Measurements from ENCODE around the gene HPS1. TPM values are rescaled to one million over a fixed set of nuclear protein-coding genes. Genes with fewer than 3 reads are reported as not detected.

HPS1 gene
- polyA plus RNA-seq, 1 of the 3 experiments (the other 2 are of a cell fraction), result 41.4 TPM

DNA sequence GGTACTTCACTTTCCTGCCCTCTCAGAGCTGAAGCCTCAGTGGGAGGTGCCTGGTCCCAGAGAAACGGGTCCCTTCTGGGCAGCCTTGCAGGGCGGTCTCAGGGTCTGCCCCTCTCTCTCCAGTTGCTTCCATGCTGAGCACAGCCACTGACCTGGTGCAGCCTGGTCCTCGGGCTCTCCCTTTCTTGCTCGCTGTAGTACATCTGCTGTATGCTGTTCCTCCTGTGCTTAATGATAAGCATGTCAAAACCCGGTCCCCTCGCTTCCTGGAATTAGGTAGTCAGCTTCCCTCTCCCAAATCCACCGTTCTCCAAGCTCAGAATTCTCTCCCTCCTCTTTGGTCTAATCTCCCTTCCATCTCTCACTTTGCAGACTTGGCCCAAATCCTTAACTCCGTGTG, 11.0 kb upstream of the HPS1 start:
- Histone ChIP-seq H3K9me3 (no peaks in the 10 kb centered on the region), H3K36me3 (replicated peaks in 1 of 2; ENCODE audit: control insufficient read depth in 1 of 2, insufficient read depth in 2 of 2, low read length in 1 of 2) (no peaks in the 10 kb centered on the region), H3K9ac (no peak overlapping the region), H3F3A (replicated peaks; ENCODE audit: insufficient read depth) (peaks cover 4% of the 10 kb centered on the region), H3K27me3 (ENCODE audit: insufficient read depth) (no peaks in the 10 kb centered on the region), H3K79me2 (ENCODE audit: insufficient read depth) (no peaks in the 10 kb centered on the region), H3K4me2 (no peak overlapping the region), H2AFZ (ENCODE audit: low read depth) (no peak overlapping the region), H4K20me1 (ENCODE audit: insufficient read depth) (no peaks in the 10 kb centered on the region), H3K9me2 (no peaks in the 10 kb centered on the region), H3K27ac (ENCODE audit: low read depth in 2 of 2, low read length in 1 of 2) (no peak overlapping the region), H3K4me1 (ENCODE audit: control insufficient read depth in 1 of 2, insufficient read depth in 2 of 2, low read depth in 1 of 2, low read length in 1 of 2) (peaks cover 0 to 20% of the 10 kb centered on the region in 2 experiments; a peak in 2 of 4 replicates), H3K4me3 (ENCODE audit: low read depth in 2 of 2, low read length in 1 of 2) (no peak overlapping the region)
- TF ChIP-seq EZH2phosphoT487 (IDR thresholded peaks at IDR 0.05; ENCODE audit: borderline replicate concordance, low read depth) (no peak), TCF12 (IDR thresholded peaks at IDR 0.05) (no peak), RFX5 (IDR thresholded peaks at IDR 0.05; ENCODE audit: low read length) (no peak), POLR2AphosphoS5 (IDR thresholded peaks at IDR 0.05; ENCODE audit: low read depth, low read length) (no peak), TAF1 (IDR thresholded peaks at IDR 0.05; ENCODE audit: borderline replicate concordance, low read depth, low read length) (no peak), TEAD4 (IDR thresholded peaks at IDR 0.05; ENCODE audit: borderline replicate concordance, insufficient read depth) (no peak), NRF1 (IDR thresholded peaks at IDR 0.05; ENCODE audit: low read depth, low read length) (no peak), JUND (IDR thresholded peaks at IDR 0.05) (no peak), RAD21 (IDR thresholded peaks at IDR 0.05; ENCODE audit: low read length) (no peak), ELF1 (IDR thresholded peaks at IDR 0.05) (no peak), YY1 (IDR thresholded peaks at IDR 0.05; ENCODE audit: low read depth) (no peak)
- TF ChIP-seq, protein P1, sequence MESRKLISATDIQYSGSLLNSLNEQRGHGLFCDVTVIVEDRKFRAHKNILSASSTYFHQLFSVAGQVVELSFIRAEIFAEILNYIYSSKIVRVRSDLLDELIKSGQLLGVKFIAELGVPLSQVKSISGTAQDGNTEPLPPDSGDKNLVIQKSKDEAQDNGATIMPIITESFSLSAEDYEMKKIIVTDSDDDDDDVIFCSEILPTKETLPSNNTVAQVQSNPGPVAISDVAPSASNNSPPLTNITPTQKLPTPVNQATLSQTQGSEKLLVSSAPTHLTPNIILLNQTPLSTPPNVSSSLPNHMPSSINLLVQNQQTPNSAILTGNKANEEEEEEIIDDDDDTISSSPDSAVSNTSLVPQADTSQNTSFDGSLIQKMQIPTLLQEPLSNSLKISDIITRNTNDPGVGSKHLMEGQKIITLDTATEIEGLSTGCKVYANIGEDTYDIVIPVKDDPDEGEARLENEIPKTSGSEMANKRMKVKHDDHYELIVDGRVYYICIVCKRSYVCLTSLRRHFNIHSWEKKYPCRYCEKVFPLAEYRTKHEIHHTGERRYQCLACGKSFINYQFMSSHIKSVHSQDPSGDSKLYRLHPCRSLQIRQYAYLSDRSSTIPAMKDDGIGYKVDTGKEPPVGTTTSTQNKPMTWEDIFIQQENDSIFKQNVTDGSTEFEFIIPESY (IDR thresholded peaks at IDR 0.05; ENCODE audit: borderline replicate concordance, low read depth), result no peak
- TF ChIP-seq, protein P2, sequence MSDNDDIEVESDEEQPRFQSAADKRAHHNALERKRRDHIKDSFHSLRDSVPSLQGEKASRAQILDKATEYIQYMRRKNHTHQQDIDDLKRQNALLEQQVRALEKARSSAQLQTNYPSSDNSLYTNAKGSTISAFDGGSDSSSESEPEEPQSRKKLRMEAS (IDR thresholded peaks at IDR 0.05; ENCODE audit: low read depth), result no peak
- TF ChIP-seq, protein P3, sequence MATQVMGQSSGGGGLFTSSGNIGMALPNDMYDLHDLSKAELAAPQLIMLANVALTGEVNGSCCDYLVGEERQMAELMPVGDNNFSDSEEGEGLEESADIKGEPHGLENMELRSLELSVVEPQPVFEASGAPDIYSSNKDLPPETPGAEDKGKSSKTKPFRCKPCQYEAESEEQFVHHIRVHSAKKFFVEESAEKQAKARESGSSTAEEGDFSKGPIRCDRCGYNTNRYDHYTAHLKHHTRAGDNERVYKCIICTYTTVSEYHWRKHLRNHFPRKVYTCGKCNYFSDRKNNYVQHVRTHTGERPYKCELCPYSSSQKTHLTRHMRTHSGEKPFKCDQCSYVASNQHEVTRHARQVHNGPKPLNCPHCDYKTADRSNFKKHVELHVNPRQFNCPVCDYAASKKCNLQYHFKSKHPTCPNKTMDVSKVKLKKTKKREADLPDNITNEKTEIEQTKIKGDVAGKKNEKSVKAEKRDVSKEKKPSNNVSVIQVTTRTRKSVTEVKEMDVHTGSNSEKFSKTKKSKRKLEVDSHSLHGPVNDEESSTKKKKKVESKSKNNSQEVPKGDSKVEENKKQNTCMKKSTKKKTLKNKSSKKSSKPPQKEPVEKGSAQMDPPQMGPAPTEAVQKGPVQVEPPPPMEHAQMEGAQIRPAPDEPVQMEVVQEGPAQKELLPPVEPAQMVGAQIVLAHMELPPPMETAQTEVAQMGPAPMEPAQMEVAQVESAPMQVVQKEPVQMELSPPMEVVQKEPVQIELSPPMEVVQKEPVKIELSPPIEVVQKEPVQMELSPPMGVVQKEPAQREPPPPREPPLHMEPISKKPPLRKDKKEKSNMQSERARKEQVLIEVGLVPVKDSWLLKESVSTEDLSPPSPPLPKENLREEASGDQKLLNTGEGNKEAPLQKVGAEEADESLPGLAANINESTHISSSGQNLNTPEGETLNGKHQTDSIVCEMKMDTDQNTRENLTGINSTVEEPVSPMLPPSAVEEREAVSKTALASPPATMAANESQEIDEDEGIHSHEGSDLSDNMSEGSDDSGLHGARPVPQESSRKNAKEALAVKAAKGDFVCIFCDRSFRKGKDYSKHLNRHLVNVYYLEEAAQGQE (IDR thresholded peaks at IDR 0.05; ENCODE audit: low read depth, low read length), result no peak
- TF ChIP-seq, protein P4, sequence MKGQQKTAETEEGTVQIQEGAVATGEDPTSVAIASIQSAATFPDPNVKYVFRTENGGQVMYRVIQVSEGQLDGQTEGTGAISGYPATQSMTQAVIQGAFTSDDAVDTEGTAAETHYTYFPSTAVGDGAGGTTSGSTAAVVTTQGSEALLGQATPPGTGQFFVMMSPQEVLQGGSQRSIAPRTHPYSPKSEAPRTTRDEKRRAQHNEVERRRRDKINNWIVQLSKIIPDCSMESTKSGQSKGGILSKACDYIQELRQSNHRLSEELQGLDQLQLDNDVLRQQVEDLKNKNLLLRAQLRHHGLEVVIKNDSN (IDR thresholded peaks at IDR 0.05; ENCODE audit: borderline replicate concordance, low read depth), result no peak
- TF ChIP-seq, protein P5, sequence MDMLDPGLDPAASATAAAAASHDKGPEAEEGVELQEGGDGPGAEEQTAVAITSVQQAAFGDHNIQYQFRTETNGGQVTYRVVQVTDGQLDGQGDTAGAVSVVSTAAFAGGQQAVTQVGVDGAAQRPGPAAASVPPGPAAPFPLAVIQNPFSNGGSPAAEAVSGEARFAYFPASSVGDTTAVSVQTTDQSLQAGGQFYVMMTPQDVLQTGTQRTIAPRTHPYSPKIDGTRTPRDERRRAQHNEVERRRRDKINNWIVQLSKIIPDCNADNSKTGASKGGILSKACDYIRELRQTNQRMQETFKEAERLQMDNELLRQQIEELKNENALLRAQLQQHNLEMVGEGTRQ (IDR thresholded peaks at IDR 0.05; ENCODE audit: borderline replicate concordance, low read depth, low read length), result no peak
- TF ChIP-seq, protein P6, sequence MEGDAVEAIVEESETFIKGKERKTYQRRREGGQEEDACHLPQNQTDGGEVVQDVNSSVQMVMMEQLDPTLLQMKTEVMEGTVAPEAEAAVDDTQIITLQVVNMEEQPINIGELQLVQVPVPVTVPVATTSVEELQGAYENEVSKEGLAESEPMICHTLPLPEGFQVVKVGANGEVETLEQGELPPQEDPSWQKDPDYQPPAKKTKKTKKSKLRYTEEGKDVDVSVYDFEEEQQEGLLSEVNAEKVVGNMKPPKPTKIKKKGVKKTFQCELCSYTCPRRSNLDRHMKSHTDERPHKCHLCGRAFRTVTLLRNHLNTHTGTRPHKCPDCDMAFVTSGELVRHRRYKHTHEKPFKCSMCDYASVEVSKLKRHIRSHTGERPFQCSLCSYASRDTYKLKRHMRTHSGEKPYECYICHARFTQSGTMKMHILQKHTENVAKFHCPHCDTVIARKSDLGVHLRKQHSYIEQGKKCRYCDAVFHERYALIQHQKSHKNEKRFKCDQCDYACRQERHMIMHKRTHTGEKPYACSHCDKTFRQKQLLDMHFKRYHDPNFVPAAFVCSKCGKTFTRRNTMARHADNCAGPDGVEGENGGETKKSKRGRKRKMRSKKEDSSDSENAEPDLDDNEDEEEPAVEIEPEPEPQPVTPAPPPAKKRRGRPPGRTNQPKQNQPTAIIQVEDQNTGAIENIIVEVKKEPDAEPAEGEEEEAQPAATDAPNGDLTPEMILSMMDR (IDR thresholded peaks at IDR 0.05), result no peak
- ChIA-PET CTCF (interaction anchor here (3.1 kb wide), 1 partner anchor 10 kb away, joined by 13 read pairs; no protein-coding TSS in a partner anchor), POLR2A (no interaction called here)
- WGBS (ENCODE audit: low lambda C conversion rate), result 68% methylated on average over 8 of the region's 8 CpGs
- no peak for DNase-seq

All from SK-N-SH (cell line).